Mesenteric fat pad (tissue), 1 donor: Measurements from ENCODE around the gene PDE8B. TPM values are rescaled to one million over a fixed set of nuclear protein-coding genes. Genes with fewer than 3 reads are reported as not detected.

Experiments
- DNase-seq: peaks from one replicate; pipeline ENCODE4 v3.0.0-alpha.2; 2020; ENCODE audit warnings: low spot score
- total RNA-seq: library from RNA; stranded (reverse); fragmentation: NEBNext Ultra II Directional; extraction: Animal tissue kit (Norgen Biotek cat#: 25700); gene quantifications from one replicate; pipeline ENCODE4 v1.2.1, GENCODE V29; 2021
- donor health status: DM: yes; HTN: yes; CAD: no.

Gene PDE8B
- total RNA-seq, 1 donor from 2014 or later: 37.5 TPM

DNA sequence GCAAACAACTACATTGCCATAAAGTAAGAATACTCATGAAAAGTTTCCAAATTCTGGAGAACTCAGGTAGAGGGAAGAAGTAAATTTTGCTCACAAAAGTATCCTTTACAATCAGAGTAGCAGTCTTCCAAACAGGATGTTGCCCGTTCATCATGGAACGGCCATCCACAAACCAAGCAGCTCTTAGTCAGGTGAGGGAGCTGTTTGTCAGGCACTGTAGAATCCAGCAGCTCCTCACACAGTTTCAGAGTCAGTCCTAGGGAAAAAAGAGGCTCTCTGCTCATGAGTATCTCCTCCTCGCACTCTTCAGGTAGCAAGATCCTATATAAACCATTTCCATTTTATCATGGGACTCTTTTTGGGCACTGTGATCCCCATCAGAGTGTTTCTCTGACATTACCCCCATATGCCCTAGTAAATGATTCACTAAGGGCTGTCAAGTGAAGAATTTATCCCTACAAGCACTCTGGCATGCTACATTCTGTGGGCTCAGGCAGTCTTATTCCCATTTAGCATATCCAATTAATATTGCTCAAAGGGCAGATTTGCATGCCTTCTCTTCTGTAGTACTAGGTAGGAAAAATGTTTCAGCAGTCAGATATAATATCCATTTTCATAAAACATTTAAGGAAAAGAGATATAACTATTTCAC, 183.7 kb downstream of the PDE8B start:
- no peak for DNase-seq

DNA sequence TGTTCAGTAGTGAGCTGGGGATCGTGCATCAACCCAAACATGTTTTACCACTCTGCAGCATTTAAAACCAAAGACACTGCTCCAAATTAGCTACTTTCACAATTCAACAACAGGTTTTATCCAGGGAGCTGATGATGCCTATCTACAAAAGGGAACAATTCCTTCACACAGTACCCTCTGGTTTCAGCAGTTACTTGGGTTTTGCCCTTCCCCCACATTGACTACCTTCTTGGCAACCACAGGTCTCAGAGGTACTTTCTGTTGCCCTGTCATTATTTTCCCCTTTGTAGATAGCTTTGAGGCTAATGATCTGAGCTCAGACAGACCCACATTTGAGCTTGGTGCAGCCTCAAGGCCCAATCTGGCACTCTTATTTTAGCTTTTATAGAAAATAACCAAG, 185.5 kb downstream of the PDE8B start:
- no peak for DNase-seq

DNA sequence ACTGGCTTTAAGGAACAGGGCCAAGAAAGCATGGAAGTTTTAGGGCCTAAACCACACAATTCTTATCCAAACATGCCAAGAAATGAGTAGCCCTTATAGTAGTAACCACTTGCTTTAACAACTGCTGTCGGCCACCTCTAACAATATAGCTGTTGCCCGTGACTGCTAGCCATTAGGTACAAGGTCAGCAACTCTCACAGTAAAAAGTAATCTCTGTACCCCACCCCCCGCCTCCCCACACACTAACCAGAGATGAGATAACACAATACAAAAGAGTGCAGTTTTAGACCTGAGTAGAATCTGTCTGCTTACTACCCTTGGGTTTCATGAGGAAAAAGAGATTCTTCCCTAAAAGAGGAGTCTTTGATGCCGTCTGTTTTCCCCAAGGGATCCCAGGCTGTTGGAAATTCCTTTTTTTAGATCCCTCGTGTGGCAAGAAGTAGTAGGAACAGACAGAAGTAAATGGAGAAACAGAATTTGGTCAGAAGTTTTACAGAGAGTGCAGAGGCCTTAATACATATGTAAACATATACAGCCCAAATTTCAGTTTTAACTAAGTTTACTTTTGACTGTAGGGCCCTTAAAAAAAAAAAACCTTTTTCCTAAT, 187.3 kb downstream of the PDE8B start:
- DNase-seq: no peak

DNA sequence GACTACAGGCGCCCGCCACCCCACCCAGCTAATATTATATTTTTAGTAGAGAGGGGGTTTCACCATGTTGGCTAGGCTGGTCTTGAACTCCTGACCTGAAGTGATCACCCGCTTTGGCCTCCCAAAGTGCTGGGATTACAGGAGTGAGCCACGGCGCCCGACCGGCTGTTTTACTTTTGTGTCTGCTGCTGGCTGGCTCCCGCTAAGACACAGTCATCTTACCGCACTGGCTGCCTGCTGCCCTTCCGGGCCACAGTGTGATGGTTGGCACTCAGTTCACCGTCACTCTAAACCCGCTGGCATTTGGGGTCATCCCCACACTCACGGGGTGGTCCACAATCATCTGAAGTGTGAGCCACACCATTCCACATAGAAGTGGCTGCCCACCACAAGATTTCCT, 188.0 kb downstream of the PDE8B start:
- no peak for DNase-seq

DNA sequence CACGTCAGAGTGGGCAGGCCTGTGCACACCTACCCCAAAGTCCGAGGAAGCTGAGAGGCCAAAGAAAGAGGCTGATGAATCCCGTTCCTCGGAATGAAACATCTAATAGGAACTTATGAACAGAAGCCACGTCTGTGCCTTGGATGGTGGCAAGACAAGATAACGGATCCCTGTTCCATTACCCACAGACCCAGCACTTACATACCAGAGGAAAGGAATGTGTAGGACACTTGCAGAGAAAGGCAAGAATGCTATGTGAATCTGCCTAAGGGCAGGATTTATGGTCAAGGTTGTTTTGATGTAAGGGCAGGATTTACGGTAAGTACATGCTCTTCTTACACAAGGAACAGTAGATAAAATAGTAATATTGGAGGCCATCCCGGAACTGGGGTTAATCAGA, 188.4 kb downstream of the PDE8B start:
- DNase-seq: no peak

DNA sequence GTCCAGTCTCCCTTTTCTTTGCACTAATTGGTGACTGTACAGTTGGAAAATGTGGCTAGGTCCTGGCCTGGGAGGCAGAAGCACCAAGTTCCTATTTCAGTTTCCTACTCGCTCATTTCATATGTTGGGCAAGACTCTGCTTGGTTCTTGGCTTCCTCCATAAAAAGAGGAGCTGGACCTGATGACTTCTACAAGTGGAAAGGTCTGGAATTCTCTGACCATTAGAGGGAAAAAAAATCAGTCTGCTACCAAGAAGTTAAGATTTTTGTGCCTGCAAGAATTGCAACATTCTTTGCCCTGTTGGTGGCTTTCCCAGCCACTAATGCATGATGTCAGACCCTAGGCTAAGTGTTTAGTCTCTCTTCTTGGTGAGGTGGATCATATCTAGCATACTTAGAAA, 190.2 kb downstream of the PDE8B start:
- DNase-seq: no peak

DNA sequence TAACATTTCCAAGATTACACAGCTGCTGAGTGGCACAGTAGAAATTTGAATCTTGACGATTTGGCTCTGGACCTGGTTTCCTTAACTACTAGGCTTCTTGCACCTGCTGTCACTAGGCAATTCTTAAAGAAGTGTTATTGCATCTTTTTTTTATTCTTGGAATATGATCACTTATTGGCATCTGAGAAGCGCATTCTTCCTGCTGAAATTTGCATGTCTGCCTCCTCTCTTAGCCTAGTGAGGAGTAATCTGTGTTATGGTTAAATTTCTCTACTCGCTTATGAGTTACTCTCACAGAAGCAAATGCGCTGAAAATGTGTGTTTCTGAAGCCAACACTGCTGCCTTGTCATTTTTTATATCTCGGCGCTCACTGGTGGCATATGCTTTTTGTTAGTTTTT, 192.3 kb downstream of the PDE8B start:
- no peak for DNase-seq

DNA sequence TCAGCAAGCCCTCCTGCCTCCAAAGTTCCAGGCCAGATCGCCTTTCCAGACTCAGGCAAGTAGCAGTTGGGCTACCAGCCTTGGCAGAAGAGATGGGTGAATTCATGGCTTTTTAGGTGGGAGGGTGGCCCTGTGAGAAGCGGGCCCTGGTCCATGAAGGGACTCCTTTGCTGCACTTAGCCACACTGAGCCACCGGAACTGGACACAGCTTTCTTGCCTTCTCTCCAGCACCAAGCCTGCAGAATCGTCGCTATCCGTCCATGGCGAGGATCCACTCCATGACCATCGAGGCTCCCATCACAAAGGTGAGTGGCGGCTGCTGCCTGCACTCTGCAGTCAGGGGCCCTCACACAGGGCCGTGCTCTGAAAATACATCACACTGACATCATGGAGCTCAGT, 196.7 kb downstream of the PDE8B start:
- DNase-seq: no peak

DNA sequence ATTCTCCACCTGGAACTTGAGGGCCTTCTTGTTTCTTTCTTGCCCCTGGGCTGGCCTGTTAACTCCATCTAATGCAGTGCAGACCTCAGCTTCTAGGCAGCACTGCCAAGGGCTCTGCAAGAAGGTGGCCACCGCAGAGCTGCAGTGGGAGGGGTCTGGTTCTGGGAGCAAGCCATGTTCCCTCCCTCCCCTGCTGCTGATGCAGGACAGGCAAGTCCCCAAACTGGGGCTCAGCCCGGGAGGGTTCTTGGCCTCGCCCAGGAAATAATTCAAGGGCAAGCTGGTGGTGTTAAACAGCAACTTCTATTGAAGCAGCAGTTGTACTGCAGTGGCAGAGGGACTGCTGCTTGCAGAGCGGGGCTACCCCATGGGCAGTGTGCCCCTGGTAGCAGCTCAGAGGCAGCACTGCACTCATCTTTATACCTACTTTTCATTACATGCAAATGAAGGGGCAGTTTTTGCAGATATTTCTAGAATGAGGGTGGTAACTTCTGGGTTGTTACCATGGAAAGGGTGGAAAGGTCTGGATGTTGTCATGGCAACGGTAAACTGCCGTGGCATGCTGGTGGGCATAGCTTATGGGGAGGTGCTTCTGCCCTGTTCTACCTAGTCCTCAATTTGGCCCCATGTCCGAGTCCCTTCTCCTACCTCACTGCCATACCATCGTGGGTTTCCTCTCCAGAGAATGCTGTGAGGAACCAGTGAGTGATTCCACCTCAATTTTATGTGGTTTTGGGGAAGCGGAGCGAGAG, 199.6 kb downstream of the PDE8B start:
- DNase-seq: no peak

DNA sequence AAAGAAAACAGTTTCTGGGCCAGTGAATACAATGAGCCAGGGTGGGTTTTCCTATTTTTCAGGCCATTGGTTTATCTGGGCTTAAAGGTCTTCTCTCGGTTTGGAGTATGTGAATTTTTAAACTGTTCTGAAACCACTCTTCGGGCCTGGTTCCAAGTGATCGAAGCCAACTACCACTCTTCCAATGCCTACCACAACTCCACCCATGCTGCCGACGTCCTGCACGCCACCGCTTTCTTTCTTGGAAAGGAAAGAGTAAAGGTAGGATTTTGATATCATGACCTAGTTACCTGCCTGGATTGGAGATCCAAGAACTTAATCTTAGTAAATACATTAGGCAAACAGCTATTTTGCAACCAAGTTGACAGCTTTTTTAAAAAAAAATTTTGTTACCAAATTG, 202.6 kb downstream of the PDE8B start:
- no peak for DNase-seq

DNA sequence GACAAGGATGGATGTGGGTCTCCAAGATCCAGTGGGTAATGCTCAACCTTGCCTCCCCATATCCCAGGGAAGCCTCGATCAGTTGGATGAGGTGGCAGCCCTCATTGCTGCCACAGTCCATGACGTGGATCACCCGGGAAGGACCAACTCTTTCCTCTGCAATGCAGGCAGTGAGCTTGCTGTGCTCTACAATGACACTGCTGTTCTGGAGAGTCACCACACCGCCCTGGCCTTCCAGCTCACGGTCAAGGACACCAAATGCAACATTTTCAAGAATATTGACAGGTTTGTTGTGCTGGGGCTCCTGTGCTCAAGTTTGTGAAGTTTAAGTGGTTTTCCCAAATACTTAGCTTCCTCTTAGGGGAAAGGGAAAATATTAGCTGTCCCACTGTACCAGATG, 207.7 kb downstream of the PDE8B start:
- no peak for DNase-seq

DNA sequence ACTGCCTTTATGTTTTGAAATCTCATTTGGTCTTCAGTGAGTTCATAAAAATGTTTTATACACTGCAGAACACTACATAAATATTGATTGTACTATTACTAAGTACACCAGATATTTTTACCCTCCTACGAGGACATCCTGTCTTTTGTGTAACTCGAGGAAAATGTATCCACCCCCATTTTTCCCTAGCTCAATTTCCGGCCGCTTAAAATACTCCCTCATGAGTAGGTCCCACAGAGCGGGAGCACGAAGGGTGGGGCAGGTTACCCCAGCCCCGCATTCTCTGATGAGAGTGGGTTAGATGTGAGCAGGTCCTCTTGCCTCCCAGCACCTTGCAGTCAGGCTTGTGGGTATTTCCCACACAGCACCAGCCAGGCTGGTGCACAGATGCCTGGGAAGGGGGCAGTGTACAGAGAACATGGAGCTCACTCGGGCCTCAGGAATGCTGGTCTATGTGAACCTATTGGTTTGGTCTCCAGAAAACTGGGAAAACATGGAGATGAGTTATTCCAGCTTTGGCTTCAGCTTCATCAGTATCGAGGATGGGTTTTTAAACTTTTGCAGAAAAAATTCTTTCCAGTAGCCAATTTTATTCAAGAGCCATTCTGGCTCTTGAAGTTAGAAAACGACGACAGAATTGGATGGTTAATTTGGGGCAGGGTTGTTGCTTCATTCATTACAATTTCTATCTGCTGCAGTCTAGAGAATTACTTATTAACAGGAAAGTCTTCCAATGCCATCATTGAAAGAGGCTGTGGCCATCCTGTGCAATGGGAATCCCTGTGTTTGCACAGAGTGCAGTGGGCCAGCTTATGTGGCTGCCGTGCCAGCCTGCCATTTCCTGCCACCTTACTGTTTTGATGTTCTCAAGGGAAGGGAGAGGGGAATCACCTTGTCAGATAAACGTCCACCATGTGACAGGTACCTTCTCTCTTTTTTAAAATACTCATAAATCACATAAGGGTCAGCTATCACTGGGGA, 208.4 kb downstream of the PDE8B start:
- no peak for DNase-seq

DNA sequence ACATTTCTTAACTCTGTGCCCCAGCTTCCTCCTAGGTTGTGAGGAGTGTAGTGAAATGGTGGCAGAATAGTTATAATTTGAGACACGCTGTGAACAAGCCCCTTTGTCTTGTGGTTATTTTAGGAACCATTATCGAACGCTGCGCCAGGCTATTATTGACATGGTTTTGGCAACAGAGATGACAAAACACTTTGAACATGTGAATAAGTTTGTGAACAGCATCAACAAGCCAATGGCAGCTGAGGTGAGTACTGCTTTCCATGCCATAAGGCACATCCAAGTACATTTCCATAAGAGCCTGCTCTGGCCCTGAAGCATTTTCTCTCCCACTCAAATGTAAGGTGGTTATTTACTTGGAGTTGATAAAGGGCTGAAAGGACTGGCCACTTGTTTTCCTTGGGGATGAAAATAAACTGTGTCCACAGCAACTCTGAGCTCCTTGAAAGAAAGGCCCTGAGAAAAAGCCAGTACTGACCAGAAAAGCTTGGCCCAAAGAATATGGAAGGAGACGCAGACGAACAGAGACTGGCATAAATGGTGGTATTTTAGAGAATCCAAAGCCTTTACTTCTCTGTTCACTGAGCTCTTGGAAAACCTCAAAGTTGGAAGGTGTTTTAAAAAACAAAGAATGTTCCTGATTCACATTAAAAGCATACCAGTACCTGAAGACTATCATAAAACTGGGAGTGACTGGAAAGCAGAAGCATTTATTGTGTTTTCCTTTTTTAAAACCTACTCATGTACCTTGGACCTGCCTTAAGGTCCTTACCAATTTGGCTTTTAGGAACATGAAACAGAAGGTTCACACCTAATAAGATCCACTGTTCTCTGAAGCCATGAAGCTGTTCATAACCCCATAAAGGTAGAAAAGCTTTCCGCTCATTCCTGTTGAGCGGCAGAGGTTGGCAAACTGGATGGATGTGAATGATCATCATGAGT, 209.4 kb downstream of the PDE8B start:
- DNase-seq: no peak

DNA sequence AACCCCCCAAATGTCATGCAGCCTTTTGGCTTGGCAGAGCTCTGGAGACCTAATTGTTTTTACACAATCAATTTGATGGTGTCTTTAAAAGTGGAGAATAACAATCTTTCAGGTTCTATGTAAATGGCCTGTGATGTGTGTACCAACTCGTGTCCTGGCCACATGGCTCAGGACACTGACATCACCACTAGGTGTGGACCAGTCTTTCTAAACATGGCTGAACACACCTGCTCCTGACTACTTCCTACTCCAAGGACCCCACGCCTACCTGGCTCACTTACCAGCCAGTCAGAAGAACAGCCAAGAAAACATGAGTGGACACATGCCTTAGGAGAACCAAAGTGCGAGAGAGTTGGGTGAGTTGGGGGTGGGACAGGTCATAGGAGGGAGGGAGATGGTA, 210.5 kb downstream of the PDE8B start:
- DNase-seq: no peak

DNA sequence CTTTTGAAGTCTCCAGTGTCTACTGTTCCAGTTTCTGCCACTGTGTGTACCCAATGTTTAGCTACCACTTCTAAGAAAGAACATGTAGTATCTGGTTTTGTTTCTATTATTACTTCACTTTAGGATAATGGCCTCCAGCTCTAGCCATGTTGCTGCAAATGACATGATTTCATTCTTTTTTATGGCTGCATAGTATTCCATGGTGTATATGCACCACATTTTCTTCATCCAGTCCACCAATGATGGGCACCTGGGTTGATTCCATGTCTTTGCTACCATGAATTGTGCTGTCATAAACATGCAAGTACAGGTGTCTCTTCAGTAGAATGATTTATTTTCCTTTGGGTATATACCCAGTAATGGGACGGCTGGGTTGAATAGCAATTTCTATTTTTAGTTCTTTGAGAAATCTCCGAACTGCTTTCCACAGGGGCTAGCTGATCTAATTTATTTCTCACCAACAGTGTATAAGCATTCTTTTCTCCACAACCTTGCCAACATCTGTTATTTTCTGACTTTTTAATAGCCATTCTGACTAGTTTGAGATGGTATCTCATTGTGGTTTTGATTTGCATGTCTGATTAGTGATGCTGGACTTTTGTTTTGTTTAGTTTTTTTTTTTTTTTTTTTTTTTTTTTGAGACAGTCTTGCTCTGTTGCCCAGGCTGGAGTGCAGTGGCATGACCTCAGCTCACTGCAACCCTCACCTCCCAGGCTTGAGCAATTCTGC, 212.7 kb downstream of the PDE8B start:
- no peak for DNase-seq

DNA sequence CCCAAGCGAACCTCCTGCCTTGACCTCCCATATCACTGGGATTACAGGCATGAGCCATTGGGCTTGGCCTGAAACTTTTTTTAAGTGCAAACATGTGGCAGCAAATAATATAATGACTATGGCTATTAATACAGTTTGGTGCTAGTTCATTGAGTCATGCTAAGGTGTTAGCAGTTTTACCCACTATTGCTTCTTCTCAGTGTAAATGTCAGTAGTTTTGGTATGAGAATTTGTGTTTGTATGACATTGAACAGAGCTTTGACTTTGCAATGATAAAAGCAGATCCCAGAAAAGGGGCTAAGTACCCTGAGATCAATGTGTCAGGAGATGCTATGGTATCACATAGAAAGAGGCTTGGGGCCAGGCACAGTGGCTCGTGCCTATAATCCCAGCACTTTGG, 214.4 kb downstream of the PDE8B start:
- no peak for DNase-seq

DNA sequence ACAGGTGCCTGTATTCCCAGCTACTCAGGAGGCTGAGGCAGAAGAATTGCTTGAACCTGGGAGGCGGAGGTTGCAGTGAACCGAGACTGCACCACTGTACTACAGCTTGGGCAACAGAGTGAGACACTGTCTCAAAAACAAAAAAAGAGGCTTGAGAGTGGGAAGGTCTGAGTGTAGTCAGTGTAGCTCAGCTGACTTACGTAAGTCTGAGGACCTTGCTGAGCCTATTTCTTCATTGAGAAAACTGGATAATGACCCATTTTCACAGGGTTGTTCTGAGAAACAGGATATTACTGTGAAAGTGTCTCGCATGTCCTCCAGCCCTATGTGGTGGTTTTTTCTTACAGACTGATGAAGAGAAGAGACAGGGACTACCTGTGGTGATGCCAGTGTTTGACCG, 214.9 kb downstream of the PDE8B start:
- no peak for DNase-seq

DNA sequence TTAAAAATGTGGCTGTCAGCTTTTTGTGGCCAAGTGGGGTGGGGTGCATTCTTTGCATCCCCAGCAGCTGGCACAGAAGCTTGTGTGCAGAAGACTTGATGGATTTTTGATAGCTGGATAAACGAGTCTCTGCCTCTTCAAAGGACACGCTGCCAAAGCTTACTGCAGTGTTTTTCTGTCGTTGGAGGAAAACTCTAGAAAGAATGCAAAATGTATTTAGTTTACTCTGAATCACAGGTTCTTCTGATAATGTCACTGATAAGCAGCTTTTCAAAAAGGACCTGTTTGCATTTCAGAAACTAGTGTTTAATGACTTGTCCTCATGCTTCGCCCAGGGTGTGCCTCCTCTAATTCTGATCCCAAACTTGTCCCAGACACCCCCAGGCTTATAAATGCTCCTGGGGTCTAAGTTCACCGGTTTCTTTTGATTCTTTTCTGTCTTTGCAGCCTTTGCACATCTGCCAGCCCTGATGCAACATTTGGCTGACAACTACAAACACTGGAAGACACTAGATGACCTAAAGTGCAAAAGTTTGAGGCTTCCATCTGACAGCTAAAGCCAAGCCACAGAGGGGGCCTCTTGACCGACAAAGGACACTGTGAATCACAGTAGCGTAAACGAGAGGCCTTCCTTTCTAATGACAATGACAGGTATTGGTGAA, 215.6 kb downstream of the PDE8B start:
- DNase-seq: no peak

DNA sequence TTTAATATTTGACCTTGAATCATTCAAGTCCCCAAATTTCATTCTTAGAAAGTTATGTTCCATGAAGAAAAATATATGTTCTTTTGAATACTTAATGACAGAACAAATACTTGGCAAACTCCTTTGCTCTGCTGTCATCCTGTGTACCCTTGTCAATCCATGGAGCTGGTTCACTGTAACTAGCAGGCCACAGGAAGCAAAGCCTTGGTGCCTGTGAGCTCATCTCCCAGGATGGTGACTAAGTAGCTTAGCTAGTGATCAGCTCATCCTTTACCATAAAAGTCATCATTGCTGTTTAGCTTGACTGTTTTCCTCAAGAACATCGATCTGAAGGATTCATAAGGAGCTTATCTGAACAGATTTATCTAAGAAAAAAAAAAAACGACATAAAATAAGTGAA, 216.2 kb downstream of the PDE8B start:
- DNase-seq: no peak
